PC-9 (cell line): ENCODE results near the gene ERGIC1. TPM values are rescaled to one million over a fixed set of nuclear protein-coding genes. Genes with fewer than 3 reads are reported as not detected.

Source experiments
- BruUV-seq: library from RNA; stranded (reverse); fragments of 400-500 nt; replicated peaks from 2 replicates; lab custom pipeline; 2021; lab: Mats Ljungman, UMichigan
- CTCF ChIA-PET: fragments of 300-600 bp; sonication (Branson Sonifier 250); formaldehyde crosslinking; loops from one replicate; lab custom pipeline; 2022; ENCODE audit warnings: antibody characterized with exemption; lab: Charles Lee
- POLR2A ChIA-PET: fragments of 300-600 bp; sonication (Branson Sonifier 250); formaldehyde crosslinking; loops from one replicate; lab custom pipeline; 2022; ENCODE audit warnings: antibody characterized with exemption; ENCODE audit not compliant: unreplicated experiment; lab: Charles Lee
- DNase-seq, 2 experiments: peaks; one replicate each; pipeline versions ENCODE4 v3.0.0 to v3.0.0-alpha.2; 2015 to 2022; ENCODE audit warnings: mixed read lengths in 1 of 2
- H2AFZ ChIP-seq: fragments of 200-600 bp; sonication (generic); 2 replicates; pipeline ENCODE4 v1.8.1; 2017; ENCODE audit warnings: antibody characterized with exemption
- H3F3A ChIP-seq: fragments of 200-600 bp; sonication (generic); 2 replicates; pipeline ENCODE4 v1.8.1; 2017; ENCODE audit warnings: antibody characterized with exemption, mild to moderate bottlenecking, low read depth; ENCODE audit not compliant: insufficient read depth
- H3K27ac ChIP-seq: fragments of 200-600 bp; sonication (generic); 2 replicates; pipeline ENCODE4 v1.6.1; 2016; ENCODE audit warnings: mixed run types
- H3K27me3 ChIP-seq: fragments of 200-600 bp; sonication (generic); 2 replicates; pipeline ENCODE4 v1.6.1; 2016; ENCODE audit warnings: low read depth, mixed run types; ENCODE audit not compliant: insufficient read depth
- H3K36me3 ChIP-seq: fragments of 200-600 bp; sonication (generic); 2 replicates; pipeline ENCODE4 v1.6.1; 2016; ENCODE audit warnings: low read depth, mixed run types
- H3K4me1 ChIP-seq: fragments of 200-600 bp; sonication (generic); replicated peaks from 2 replicates; pipeline ENCODE4 v1.6.1; 2016; ENCODE audit warnings: mixed run types; ENCODE audit not compliant: insufficient read depth
- H3K4me2 ChIP-seq: fragments of 200-600 bp; sonication (generic); 2 replicates; pipeline ENCODE4 v1.6.1; 2017; ENCODE audit warnings: mixed run types
- H3K4me3 ChIP-seq: fragments of 200-600 bp; sonication (generic); 2 replicates; pipeline ENCODE4 v1.6.1; 2016; ENCODE audit warnings: mixed run types
- H3K79me2 ChIP-seq: fragments of 200-600 bp; sonication (generic); 2 replicates; pipeline ENCODE4 v1.6.1; 2017; ENCODE audit warnings: low read depth, mixed run types
- H3K9me2 ChIP-seq: fragments of 200-600 bp; sonication (generic); 2 replicates; pipeline ENCODE4 v1.8.1; 2017; ENCODE audit warnings: mild to moderate bottlenecking; ENCODE audit not compliant: insufficient read depth
- H3K9me3 ChIP-seq: fragments of 200-600 bp; sonication (generic); 2 replicates; pipeline ENCODE4 v1.8.1; 2016; ENCODE audit warnings: low read depth; ENCODE audit not compliant: insufficient read depth
- H4K20me1 ChIP-seq: fragments of 200-600 bp; sonication (generic); 2 replicates; pipeline ENCODE4 v1.8.1; 2017; ENCODE audit not compliant: insufficient read depth
- EZH2 ChIP-seq: fragments of 200-600 bp; sonication (generic); IDR thresholded peaks from 2 replicates; pipeline ENCODE4 v1.8.0; 2017; ENCODE audit warnings: antibody characterized with exemption, low read depth
- intact Hi-C: fragments of 100-400 bp; cut with micrococcal nuclease; formaldehyde crosslinking; loops from one replicate; pipeline ENCODE4 v1.10.0; 2022; ENCODE audit not compliant: unreplicated experiment
- total RNA-seq: library from RNA; stranded (reverse); gene quantifications from 2 replicates; pipeline ENCODE4 v1.2.3, GENCODE V29; 2021
- TF ChIP-seq, protein P1 (sequence below): fragments of 200-600 bp; sonication (generic); conservative IDR thresholded peaks from 2 replicates; pipeline ENCODE4 v1.6.1; 2017; ENCODE audit warnings: mixed run types, antibody characterized with exemption, mild to moderate bottlenecking, moderate library complexity

ERGIC1 gene
- total RNA-seq, 1 experiment from 2014 or later: 159 TPM

DNA sequence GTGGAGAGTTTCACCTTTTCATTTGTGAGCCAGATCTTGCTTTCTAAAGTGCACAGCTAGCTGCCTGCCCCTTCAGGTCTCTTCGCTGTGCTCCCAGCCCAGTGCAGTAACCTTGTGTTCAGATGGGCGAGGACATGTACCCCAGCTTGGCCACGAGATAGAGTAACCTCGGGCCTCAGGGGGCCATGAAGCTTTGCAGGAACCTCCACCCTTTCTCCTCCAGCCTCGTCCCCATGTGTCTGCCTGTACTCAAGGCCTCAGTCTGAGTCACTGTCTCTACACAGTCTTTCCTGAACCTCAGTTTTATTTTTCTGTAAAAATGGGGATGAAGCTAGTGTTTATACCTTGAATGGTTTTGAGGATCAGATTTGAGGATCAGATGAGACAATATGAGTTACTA, 37.9 kb downstream of the ERGIC1 start:
- peaks cover 15% of the 10 kb centered on the region; the same call in 1 of the 2 replicates for H3K79me2 ChIP-seq
- ChIA-PET POLR2A (no interaction called here), CTCF (interaction anchor here (0.6 kb wide), 1 partner anchor 138 kb away, joined by 3 read pairs; no protein-coding TSS in a partner anchor)
- no peak for TF ChIP-seq EZH2
- TF ChIP-seq, protein P1, sequence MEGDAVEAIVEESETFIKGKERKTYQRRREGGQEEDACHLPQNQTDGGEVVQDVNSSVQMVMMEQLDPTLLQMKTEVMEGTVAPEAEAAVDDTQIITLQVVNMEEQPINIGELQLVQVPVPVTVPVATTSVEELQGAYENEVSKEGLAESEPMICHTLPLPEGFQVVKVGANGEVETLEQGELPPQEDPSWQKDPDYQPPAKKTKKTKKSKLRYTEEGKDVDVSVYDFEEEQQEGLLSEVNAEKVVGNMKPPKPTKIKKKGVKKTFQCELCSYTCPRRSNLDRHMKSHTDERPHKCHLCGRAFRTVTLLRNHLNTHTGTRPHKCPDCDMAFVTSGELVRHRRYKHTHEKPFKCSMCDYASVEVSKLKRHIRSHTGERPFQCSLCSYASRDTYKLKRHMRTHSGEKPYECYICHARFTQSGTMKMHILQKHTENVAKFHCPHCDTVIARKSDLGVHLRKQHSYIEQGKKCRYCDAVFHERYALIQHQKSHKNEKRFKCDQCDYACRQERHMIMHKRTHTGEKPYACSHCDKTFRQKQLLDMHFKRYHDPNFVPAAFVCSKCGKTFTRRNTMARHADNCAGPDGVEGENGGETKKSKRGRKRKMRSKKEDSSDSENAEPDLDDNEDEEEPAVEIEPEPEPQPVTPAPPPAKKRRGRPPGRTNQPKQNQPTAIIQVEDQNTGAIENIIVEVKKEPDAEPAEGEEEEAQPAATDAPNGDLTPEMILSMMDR: no peak
- peaks cover 43% of the 10 kb centered on the region for H3K4me1 ChIP-seq
- no peaks in the 10 kb centered on the region for H3K9me2 ChIP-seq
- no peak overlapping the region for H3K27ac ChIP-seq
- intact Hi-C loops: no loop called here
- DNase-seq: no peak
- no peak overlapping the region for H3K4me3 ChIP-seq
- H3K9me3 ChIP-seq: no peaks in the 10 kb centered on the region
- no peaks in the 10 kb centered on the region for H3K36me3 ChIP-seq
- no peaks in the 10 kb centered on the region for H4K20me1 ChIP-seq
- H2AFZ ChIP-seq: no peak overlapping the region
- no TSS peak for BruUV-seq
- peaks cover 26% of the 10 kb centered on the region for H3F3A ChIP-seq
- H3K27me3 ChIP-seq: no peaks in the 10 kb centered on the region
- no peak overlapping the region for H3K4me2 ChIP-seq

DNA sequence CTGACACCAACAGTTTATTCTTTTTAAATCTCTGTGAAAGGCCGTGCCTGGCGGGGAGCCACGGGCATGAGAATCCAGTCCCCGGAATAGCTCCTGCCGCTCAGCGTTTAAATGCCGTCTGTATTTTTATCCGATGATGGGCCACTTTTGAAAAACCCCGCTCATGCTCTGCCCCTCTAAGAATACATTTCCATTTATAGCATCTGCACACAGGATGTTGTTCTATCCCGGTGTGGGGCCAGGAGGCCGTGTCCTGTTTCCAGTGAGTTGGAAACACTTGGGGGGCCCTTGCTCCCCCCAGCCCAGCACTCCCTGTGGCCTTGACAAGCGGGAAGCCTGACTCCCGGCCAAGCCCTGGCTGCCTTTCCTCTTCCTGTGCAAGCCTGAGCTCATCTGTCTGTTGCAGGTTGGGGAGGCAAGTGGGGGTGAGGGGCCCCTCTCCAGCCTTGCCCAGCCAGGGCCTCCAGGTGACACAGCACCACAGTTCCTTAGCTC, 39.0 kb downstream of the ERGIC1 start:
- no peak overlapping the region for H3K27ac ChIP-seq

DNA sequence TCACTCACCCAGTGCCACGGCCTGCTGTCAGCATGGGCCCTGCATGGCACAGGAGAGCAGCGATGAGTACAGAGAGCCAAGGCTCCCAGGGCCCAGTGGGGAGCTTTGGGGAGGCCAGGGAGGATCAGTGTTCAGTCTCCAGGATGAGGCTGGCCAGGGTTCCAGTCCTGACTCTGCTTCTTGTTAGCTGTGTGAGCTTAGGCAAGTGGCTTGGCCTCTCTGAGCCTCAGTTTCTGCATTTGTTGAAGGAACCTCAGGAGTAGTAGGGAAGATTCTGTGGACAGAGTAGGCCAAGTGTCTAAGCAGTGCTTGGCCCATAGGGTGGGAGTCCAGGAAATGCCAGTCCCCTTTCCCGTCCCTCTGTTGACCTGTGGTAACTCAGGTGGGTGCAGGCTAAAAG, 39.5 kb downstream of the ERGIC1 start:
- Histone ChIP-seq H3K4me1 (peaks cover 28% of the 10 kb centered on the region), H3K27ac (no peak overlapping the region), H4K20me1 (no peaks in the 10 kb centered on the region), H3K9me2 (no peaks in the 10 kb centered on the region), H3K27me3 (no peaks in the 10 kb centered on the region), H3K4me2 (no peak overlapping the region), H2AFZ (no peak overlapping the region), H3K36me3 (no peaks in the 10 kb centered on the region), H3K9me3 (no peaks in the 10 kb centered on the region), H3K4me3 (no peak overlapping the region), H3F3A (peaks cover 15% of the 10 kb centered on the region), H3K79me2 (peaks cover 15% of the 10 kb centered on the region)
- ChIA-PET CTCF (no interaction called here), POLR2A (interaction anchor here (0.7 kb wide), 1 partner anchor 19 kb away, joined by 3 read pairs; no protein-coding TSS in a partner anchor)
- TF ChIP-seq EZH2: no peak
- TF ChIP-seq, protein P1: no peak
- intact Hi-C loops: no loop called here
- DNase-seq: no peak
- BruUV-seq: no TSS peak

More for the DNA sequence above, 39.0 kb downstream of the ERGIC1 start:
- Histone ChIP-seq H4K20me1 (no peaks in the 10 kb centered on the region), H3F3A (peaks cover 20% of the 10 kb centered on the region), H3K4me1 (peaks cover 33% of the 10 kb centered on the region), H3K9me3 (no peaks in the 10 kb centered on the region), H3K27me3 (no peaks in the 10 kb centered on the region), H3K9me2 (no peaks in the 10 kb centered on the region), H3K4me2 (no peak overlapping the region), H3K36me3 (no peaks in the 10 kb centered on the region), H2AFZ (no peak overlapping the region), H3K4me3 (no peak overlapping the region), H3K79me2 (peaks cover 15% of the 10 kb centered on the region)
- BruUV-seq: no TSS peak
- TF ChIP-seq EZH2: no peak
- TF ChIP-seq, protein P1: no peak
- intact Hi-C loops: no loop called here
- ChIA-PET CTCF (no interaction called here), POLR2A (interaction anchor here (0.7 kb wide), 1 partner anchor 19 kb away, joined by 3 read pairs; no protein-coding TSS in a partner anchor)
- no peak for DNase-seq
